Transverse colon (tissue), 4 donors: ENCODE measurements around the gene PBX4. TPM values are rescaled to one million over a fixed set of nuclear protein-coding genes. Genes with fewer than 3 reads are reported as not detected.

ENCODE experiments used
- DNase-seq: peaks from one replicate; pipeline ENCODE4 v3.0.0-alpha.2; 2019
- H3K27ac ChIP-seq, 4 donors: fragments of 200-600 bp; sonication (generic); 2 replicates each; pipeline ENCODE4 v1.5.1; 2016 to 2018; ENCODE audit warnings: inconsistent platforms in 4 of 4
- H3K27me3 ChIP-seq: fragments of 200-600 bp; sonication (generic); 2 replicates; pipeline ENCODE4 v1.5.1; 2017; ENCODE audit warnings: inconsistent platforms
- H3K36me3 ChIP-seq, 4 donors: fragments of 200-600 bp; sonication (generic); 2 replicates each; pipeline ENCODE4 v1.5.1; 2017 to 2019; ENCODE audit warnings: inconsistent platforms in 4 of 4
- H3K4me1 ChIP-seq, 4 donors: fragments of 200-600 bp; sonication (generic); 2 replicates each; pipeline ENCODE4 v1.5.1; 2017 to 2020; ENCODE audit warnings: inconsistent platforms in 4 of 4
- H3K4me3 ChIP-seq, 4 donors: fragments of 200-600 bp; sonication (generic); 1 replicate in 1 of 4; 2 replicates in 3 of 4; pipeline versions ENCODE4 v1.5.1 to v1.6.1; 2017 to 2019; ENCODE audit warnings: inconsistent platforms in 4 of 4
- H3K9me3 ChIP-seq, 2 donors: fragments of 200-600 bp; sonication (generic); 2 replicates each; pipeline ENCODE4 v1.5.1; 2017 to 2019; ENCODE audit warnings: inconsistent platforms in 2 of 2
- CTCF ChIP-seq, 5 experiments: fragments of 200-600 bp in 3 of 5; fragments of 450-650 bp in 2 of 5; sonication (generic) in 3 of 5; IDR thresholded peaks; 1 replicate in 2 of 5; 2 replicates in 3 of 5; pipeline ENCODE4 v1.5.1; 2016 to 2017; ENCODE audit warnings: antibody characterized with exemption in 5 of 5, inconsistent platforms in 3 of 5, mild to moderate bottlenecking in 2 of 5, moderate library complexity in 1 of 5
- EP300 ChIP-seq: sonication (generic); formaldehyde crosslinking; IDR thresholded peaks from one replicate; pipeline ENCODE4 v1.6.1; 2017; ENCODE audit warnings: antibody characterized with exemption, low read depth
- POLR2A ChIP-seq: fragments of 450-650 bp; IDR thresholded peaks from one replicate; pipeline ENCODE4 v1.6.1; 2016; ENCODE audit warnings: antibody characterized with exemption, mild to moderate bottlenecking, moderate library complexity
- POLR2AphosphoS5 ChIP-seq, 3 donors: sonication (generic); formaldehyde crosslinking; IDR thresholded peaks; one replicate each; pipeline ENCODE4 v1.6.1; 2016; ENCODE audit warnings: antibody characterized with exemption in 3 of 3
- WGBS, 2 donors: methylation state at CpG; one replicate each; pipeline ENCODE4 v1.1.5; 2018; ENCODE audit warnings: low coverage in 1 of 2; 5-methylcytosine and 5-hydroxymethylcytosine counted together
- in situ Hi-C, 4 donors: fragments of 200-750 bp; cut with MboI; loops; one replicate each; pipeline versions ENCODE4 v1.15.0 to v1.15.1; 2017; ENCODE audit warnings: low sequenced_read_pairs in 3 of 4, low pct_ligation_motif_present in 1 of 4, low pct_unique_long_range_greater_than_20kb in 1 of 4
- intact Hi-C: fragments of 100-400 bp; cut with DNase I; formaldehyde crosslinking; loops from one replicate; pipeline ENCODE4 v1.15.1; 2023; ENCODE audit warnings: low total_unique reads
- total RNA-seq, 4 donors: library from RNA; depleted of rRNA; stranded (reverse); fragments of >200 nt; gene quantifications; one replicate each; pipeline ENCODE4 v1.1.0, GENCODE V29; 2016

PBX4 gene
- total RNA-seq, 4 donors from 2014 or later = 1.9 to 11.9 (median 5.1) TPM

DNA sequence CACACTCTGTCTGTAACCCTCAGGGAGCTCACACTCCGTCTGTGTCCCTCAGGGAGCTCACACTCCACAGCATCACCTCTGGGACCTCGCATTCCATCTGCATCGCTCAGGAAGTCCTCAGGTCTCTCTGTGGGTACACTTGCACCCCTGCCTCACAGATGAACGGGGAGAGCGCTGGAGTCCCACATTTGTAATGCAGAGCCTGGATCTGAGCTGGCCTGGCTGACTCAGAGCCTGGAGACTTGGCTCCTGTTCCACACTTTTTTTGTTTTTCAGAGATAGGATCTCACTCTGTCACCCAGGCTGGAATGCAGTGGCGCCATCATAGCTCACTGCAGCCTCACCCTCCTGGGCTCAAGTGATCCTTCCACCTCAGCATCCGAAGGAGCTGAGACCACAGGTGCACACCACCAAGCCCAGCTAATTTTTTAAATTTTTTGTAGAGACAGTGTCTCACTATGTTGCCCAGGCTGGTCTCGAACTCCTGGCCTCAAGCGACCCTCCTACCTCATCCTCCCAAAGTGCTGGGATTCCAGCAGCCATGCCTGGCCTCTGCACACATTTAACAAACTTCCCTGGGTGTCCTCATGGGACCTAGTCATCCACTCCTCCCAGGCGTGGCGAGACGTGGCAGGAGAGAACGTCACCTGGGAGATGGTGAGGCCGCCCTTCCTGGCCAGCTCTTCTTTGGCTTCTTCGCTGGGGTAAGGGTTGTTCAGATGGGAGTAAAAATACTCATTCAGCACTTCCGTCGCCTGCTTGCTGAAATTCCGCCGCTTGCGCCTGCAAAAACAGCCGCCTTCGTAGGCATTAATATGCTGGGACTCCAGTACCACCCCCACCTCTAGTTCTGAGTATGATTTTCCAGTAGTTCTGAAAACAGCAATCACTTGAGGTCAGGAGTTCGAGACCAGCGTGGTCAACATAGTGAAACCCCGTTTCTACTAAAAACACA lies 49.4 kb downstream of the PBX4 start:
- Histone ChIP-seq H3K4me1 (no peaks in the 10 kb centered on the region), H3K27me3 (no peaks in the 10 kb centered on the region), H3K27ac (no peak overlapping the region), H3K9me3 (no peaks in the 10 kb centered on the region), H3K36me3 (no peaks in the 10 kb centered on the region), H3K4me3 (no peak overlapping the region)
- WGBS, 2 donors = 94% methylated on average over 12 to 25 of the region's 25 CpGs
- in situ Hi-C loops (no loop called here), intact Hi-C loops (no loop called here)
- DNase-seq = no peak
- no peak for TF ChIP-seq POLR2AphosphoS5 (IDR thresholded peaks at IDR 0.05)
- no peak for TF ChIP-seq EP300
- TF ChIP-seq POLR2A = no peak
- no peak for TF ChIP-seq CTCF (IDR thresholded peaks at IDR 0.05)

DNA sequence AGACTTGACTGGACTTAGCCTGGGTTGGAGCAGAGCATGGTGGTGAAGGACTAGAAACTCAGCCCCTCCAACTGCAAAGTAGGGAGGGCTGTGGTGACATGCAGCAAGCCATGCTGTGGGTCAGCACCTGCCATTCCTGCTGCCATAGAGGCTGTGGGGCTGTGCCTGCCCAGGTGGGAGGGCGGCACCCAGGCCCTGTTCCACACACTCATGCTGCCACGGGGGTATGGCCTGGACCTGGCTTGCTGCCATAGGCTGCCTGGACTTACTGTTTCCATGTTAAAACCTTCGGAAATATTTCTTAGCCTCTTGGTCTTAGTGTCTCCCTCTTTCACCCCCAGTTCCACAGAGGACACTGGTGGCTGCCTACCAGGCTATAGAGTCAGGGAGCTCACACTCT lies 51.1 kb downstream of the PBX4 start:
- Histone ChIP-seq H3K36me3 (no peaks in the 10 kb centered on the region), H3K4me1 (no peaks in the 10 kb centered on the region), H3K27me3 (no peaks in the 10 kb centered on the region), H3K27ac (no peak overlapping the region), H3K4me3 (no peak overlapping the region), H3K9me3 (no peaks in the 10 kb centered on the region)
- TF ChIP-seq POLR2AphosphoS5 (IDR thresholded peaks at IDR 0.05) (no peak), POLR2A (no peak), CTCF (IDR thresholded peaks at IDR 0.05) (no peak), EP300 (no peak)
- WGBS, 2 donors = 88% methylated on average over 3 of the region's 3 CpGs; no CpG with 5 or more reads in 1 of the 2 donors
- intact Hi-C loops (no loop called here), in situ Hi-C loops (no loop called here)
- DNase-seq = no peak

DNA sequence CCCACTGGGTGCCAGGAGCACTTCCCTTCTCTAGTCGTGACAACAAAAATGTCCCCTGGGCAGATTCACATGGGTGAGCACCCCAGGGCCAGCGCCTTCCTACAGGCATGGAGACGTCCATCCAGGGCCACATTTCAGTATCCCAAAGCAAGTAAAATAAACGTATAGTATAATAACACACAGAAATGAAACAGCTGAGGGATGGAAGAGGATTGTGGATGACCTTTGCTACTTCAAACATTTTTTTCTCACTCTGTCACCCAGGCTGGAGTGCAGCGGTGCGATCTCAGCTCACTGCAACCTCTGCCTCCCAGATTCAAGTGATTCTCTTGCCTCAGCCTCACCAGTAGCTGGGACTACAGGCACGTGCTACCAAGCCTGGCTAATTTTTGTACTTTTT lies 52.2 kb downstream of the PBX4 start:
- Histone ChIP-seq H3K27me3 (no peaks in the 10 kb centered on the region), H3K9me3 (no peaks in the 10 kb centered on the region), H3K4me1 (no peaks in the 10 kb centered on the region), H3K4me3 (no peak overlapping the region), H3K36me3 (no peaks in the 10 kb centered on the region), H3K27ac (no peak overlapping the region)
- 71% methylated on average over 4 to 7 of the region's 7 CpGs for WGBS, 2 donors
- no peak for TF ChIP-seq POLR2A
- no peak for TF ChIP-seq CTCF (IDR thresholded peaks at IDR 0.05)
- TF ChIP-seq EP300 = no peak
- no peak for TF ChIP-seq POLR2AphosphoS5 (IDR thresholded peaks at IDR 0.05)
- intact Hi-C loops (no loop called here), in situ Hi-C loops (no loop called here)
- no peak for DNase-seq

DNA sequence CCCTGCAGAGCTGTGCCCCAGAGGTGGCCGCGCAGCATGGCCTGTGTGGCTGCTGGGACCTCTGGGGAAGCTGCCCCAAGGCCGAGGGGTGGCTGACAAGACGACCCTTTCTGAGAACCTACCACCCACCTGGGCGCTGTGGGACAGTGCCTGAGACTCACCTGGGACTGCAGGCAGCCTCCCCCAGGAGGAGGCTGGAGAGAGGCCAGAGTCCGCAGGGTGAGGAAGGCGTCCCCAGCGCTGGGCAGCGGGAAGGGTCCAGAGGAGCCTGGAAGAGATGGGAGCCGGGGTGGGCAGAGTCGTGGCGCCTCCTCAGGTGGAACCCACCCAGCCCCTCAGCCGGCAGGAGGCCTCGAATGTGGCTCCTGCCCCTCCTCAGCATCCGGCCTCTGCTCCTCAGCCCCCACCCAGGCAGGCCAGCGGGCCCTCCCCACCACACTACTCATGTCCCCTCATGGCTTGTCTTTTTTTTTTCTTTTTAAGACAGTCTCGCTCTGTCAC lies 55.1 kb downstream of the PBX4 start:
- H3K27me3 ChIP-seq = no peaks in the 10 kb centered on the region
- 89 to 97% methylated on average over 1 to 17 of the region's 17 CpGs for WGBS, 2 donors
- H3K4me1 ChIP-seq = no peaks in the 10 kb centered on the region
- no peak overlapping the region for H3K4me3 ChIP-seq
- no peaks in the 10 kb centered on the region for H3K9me3 ChIP-seq
- intact Hi-C loops (no loop called here), in situ Hi-C loops (no loop called here)
- DNase-seq = no peak
- H3K36me3 ChIP-seq = no peaks in the 10 kb centered on the region
- TF ChIP-seq POLR2A = no peak
- TF ChIP-seq POLR2AphosphoS5 (IDR thresholded peaks at IDR 0.05) = no peak
- TF ChIP-seq CTCF (IDR thresholded peaks at IDR 0.05) = no peak
- no peak for TF ChIP-seq EP300
- H3K27ac ChIP-seq = no peak overlapping the region
